Smooth muscle cell (in vitro differentiated cells): Measurements from ENCODE around the gene CTNND1. TPM values are rescaled to one million over a fixed set of nuclear protein-coding genes. Genes with fewer than 3 reads are reported as not detected.

Source experiments
- DNase-seq: peaks from one replicate; lab custom pipeline; 2025; ENCODE audit not compliant: unreplicated experiment; lab: John Stamatoyannopoulos, UW
- H2AFZ ChIP-seq: fragments of 200-600 bp; sonication (generic); 2 replicates; pipeline ENCODE4 v1.6.0; 2016; ENCODE audit warnings: antibody characterized with exemption, low read depth, mild to moderate bottlenecking
- H3F3A ChIP-seq: fragments of 200-600 bp; sonication (generic); 2 replicates; pipeline ENCODE4 v1.6.0; 2017; ENCODE audit warnings: antibody characterized with exemption, low read depth
- H3K27ac ChIP-seq: fragments of 200-600 bp; sonication (generic); 2 replicates; pipeline ENCODE4 v1.5.1; 2016; ENCODE audit warnings: low read depth, mild to moderate bottlenecking
- H3K27me3 ChIP-seq: fragments of 200-600 bp; sonication (generic); 2 replicates; pipeline ENCODE4 v1.6.1; 2016; ENCODE audit warnings: low read depth, mild to moderate bottlenecking
- H3K36me3 ChIP-seq: fragments of 200-600 bp; sonication (generic); 2 replicates; pipeline ENCODE4 v1.5.1; 2016; ENCODE audit warnings: low read depth
- H3K4me1 ChIP-seq: fragments of 200-600 bp; sonication (generic); 2 replicates; pipeline ENCODE4 v1.5.1; 2016; ENCODE audit warnings: low read depth
- H3K4me2 ChIP-seq: fragments of 200-600 bp; sonication (generic); 2 replicates; pipeline ENCODE4 v1.6.0; 2016; ENCODE audit warnings: mild to moderate bottlenecking
- H3K4me3 ChIP-seq: fragments of 200-600 bp; sonication (generic); 2 replicates; pipeline ENCODE4 v1.5.1; 2016; ENCODE audit warnings: mild to moderate bottlenecking
- H3K79me2 ChIP-seq: fragments of 200-600 bp; sonication (generic); 2 replicates; pipeline ENCODE4 v1.6.0; 2016; ENCODE audit warnings: low read depth, mild to moderate bottlenecking
- H3K9ac ChIP-seq: fragments of 200-600 bp; sonication (generic); 2 replicates; pipeline ENCODE4 v1.6.0; 2016; ENCODE audit warnings: low read depth
- H3K9me3 ChIP-seq: fragments of 200-600 bp; sonication (generic); replicated peaks from 2 replicates; pipeline ENCODE4 v1.5.1; 2016; ENCODE audit warnings: low read depth
- H4K20me1 ChIP-seq: fragments of 200-600 bp; sonication (generic); 2 replicates; pipeline ENCODE4 v1.6.0; 2016; ENCODE audit warnings: low read depth
- WGBS: methylation state at CpG from one replicate; pipeline ENCODE4 v1.1.7; 2016; ENCODE audit warnings: low lambda C conversion rate; 5-methylcytosine and 5-hydroxymethylcytosine counted together
- polyA plus RNA-seq: library from polyadenylated mRNA; unstranded; fragments of >200 nt; fragmentation: Nextera tagmentation; extraction: Ambion mirVana; gene quantifications from 2 replicates; pipeline ENCODE4 v1.2.1, GENCODE V29; 2016
- total RNA-seq: library from RNA; depleted of rRNA; stranded (reverse); fragments of >200 nt; gene quantifications from 2 replicates; pipeline ENCODE4 v1.2.3, GENCODE V29; 2014
- TF ChIP-seq, protein P1 (sequence below): fragments of 200-600 bp; sonication (generic); IDR thresholded peaks from 2 replicates; pipeline ENCODE4 v1.5.1; 2017; ENCODE audit warnings: borderline replicate concordance, mild to moderate bottlenecking, antibody characterized with exemption; ENCODE audit not compliant: insufficient read depth, poor library complexity, severe bottlenecking

The CTNND1 gene
- total and polyA plus RNA-seq, 2 experiments from 2014 or later, result 66.0 to 135 TPM

GRCh38 chr11:57727185-57727584, 34.4 kb upstream of the CTNND1 start:
- 85% methylated on average over 2 of the region's 2 CpGs for WGBS
- H3K4me1 ChIP-seq, result no peaks in the 10 kb centered on the region
- no peaks in the 10 kb centered on the region for H3K9me3 ChIP-seq
- H3K27ac ChIP-seq, result no peak overlapping the region
- no peaks in the 10 kb centered on the region for H3F3A ChIP-seq
- DNase-seq, result no peak
- peaks cover 63% of the 10 kb centered on the region for H4K20me1 ChIP-seq
- H3K27me3 ChIP-seq, result no peaks in the 10 kb centered on the region
- no peak overlapping the region for H3K4me2 ChIP-seq
- H3K4me3 ChIP-seq, result no peak overlapping the region
- H2AFZ ChIP-seq, result no peak overlapping the region
- peaks cover 82% of the 10 kb centered on the region for H3K79me2 ChIP-seq
- TF ChIP-seq, protein P1, sequence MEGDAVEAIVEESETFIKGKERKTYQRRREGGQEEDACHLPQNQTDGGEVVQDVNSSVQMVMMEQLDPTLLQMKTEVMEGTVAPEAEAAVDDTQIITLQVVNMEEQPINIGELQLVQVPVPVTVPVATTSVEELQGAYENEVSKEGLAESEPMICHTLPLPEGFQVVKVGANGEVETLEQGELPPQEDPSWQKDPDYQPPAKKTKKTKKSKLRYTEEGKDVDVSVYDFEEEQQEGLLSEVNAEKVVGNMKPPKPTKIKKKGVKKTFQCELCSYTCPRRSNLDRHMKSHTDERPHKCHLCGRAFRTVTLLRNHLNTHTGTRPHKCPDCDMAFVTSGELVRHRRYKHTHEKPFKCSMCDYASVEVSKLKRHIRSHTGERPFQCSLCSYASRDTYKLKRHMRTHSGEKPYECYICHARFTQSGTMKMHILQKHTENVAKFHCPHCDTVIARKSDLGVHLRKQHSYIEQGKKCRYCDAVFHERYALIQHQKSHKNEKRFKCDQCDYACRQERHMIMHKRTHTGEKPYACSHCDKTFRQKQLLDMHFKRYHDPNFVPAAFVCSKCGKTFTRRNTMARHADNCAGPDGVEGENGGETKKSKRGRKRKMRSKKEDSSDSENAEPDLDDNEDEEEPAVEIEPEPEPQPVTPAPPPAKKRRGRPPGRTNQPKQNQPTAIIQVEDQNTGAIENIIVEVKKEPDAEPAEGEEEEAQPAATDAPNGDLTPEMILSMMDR, result no peak
- no peak overlapping the region for H3K9ac ChIP-seq
- H3K36me3 ChIP-seq, result no peaks in the 10 kb centered on the region

DNA sequence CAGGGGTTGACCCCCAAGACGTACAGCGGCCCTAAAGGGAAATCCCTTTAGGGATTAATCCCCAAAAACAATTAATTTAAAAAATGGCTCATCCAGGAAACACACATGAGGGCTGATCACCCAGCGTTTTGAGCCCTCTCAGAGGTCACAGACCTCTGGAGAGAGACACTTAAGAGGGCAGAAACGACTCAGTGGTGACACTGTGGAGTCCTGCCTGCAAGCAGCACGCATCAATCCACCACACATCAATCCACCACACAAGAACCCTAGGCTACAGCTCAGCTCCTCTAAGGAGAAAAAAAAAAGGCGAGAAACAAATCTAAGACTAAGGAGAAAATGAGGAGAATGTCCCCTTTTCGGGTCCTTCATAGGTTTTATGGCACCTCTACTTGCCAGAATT, 32.8 kb upstream of the CTNND1 start:
- 80% methylated on average over 7 of the region's 7 CpGs for WGBS
- Histone ChIP-seq H4K20me1 (peaks cover 56% of the 10 kb centered on the region), H3K27ac (no peak overlapping the region), H3K79me2 (peaks cover 79% of the 10 kb centered on the region), H3K36me3 (no peaks in the 10 kb centered on the region), H2AFZ (no peak overlapping the region), H3K4me3 (no peak overlapping the region), H3K4me1 (no peaks in the 10 kb centered on the region), H3K9me3 (no peaks in the 10 kb centered on the region), H3K4me2 (no peak overlapping the region), H3K27me3 (no peaks in the 10 kb centered on the region), H3F3A (no peaks in the 10 kb centered on the region), H3K9ac (no peak overlapping the region)
- no peak for DNase-seq
- TF ChIP-seq, protein P1, result no peak

DNA sequence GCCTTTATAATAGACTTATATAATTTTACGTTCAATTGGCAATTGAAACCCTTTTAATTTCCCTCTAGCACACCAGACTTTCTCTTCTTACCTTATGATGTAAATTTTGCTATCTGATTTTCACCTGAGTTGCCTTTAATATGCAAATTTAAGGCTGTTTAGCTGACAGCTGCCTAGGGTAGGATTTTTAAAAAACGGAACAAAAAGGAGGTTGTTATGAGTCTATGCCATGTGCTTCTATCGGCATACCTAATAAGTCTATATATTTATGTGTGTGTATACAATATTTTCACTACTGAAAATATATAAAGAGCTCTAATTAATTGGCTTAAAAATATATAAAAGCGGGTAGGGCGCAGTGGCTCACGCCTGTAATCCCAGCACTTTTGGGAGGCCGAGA, 32.1 kb upstream of the CTNND1 start:
- WGBS, result 92% methylated on average over 7 of the region's 7 CpGs

DNA sequence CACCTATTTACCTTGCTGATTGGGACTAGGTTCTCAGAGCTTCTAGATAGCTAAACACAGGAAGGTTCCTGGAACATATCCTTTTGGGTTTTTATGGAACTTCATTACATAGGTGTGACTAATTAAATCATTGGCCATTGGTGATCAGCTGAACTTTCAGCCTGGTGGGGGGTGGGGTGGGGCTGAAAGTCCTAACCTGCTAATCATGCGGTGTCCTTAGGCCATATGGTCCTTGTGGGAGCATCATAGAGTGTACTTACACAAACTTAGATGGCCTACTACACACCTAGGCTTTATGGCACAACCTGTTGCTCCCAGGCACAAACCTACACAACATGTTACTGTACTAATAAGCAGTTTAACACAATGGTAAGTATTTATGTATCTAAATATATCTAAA, 28.9 kb upstream of the CTNND1 start:
- Histone ChIP-seq H3K36me3 (no peaks in the 10 kb centered on the region), H3K4me1 (no peaks in the 10 kb centered on the region), H3K4me3 (no peak overlapping the region), H3K9ac (no peak overlapping the region), H3K4me2 (no peak overlapping the region), H3K27me3 (no peaks in the 10 kb centered on the region), H3K9me3 (no peaks in the 10 kb centered on the region), H3K79me2 (peaks cover 57% of the 10 kb centered on the region), H2AFZ (no peak overlapping the region), H3K27ac (no peak overlapping the region), H3F3A (no peaks in the 10 kb centered on the region), H4K20me1 (peaks cover 37% of the 10 kb centered on the region)
- WGBS, result 100% methylated on average over 1 of the region's 1 CpG
- TF ChIP-seq, protein P1, result no peak
- DNase-seq, result no peak

More for the DNA sequence above, 32.1 kb upstream of the CTNND1 start:
- Histone ChIP-seq H3K4me2 (no peak overlapping the region), H3K4me3 (no peak overlapping the region), H3K27ac (no peak overlapping the region), H3K9me3 (no peaks in the 10 kb centered on the region), H3K4me1 (no peaks in the 10 kb centered on the region), H4K20me1 (peaks cover 51% of the 10 kb centered on the region), H3K27me3 (no peaks in the 10 kb centered on the region), H3F3A (no peaks in the 10 kb centered on the region), H3K36me3 (no peaks in the 10 kb centered on the region), H3K79me2 (peaks cover 80% of the 10 kb centered on the region), H3K9ac (no peak overlapping the region), H2AFZ (no peak overlapping the region)
- TF ChIP-seq, protein P1, result no peak
- no peak for DNase-seq
